SK-N-SH treated with all-trans-retinoic acid at 6 μM for 48 hours (cell line): ENCODE measurements around the gene NOSTRIN.

Experiments used
- ARNTL ChIP-seq: fragments of 450-650 bp; formaldehyde crosslinking; IDR thresholded peaks from 2 replicates; pipeline ENCODE4 v1.5.0; 2020; ENCODE audit warnings: low read depth, mild to moderate bottlenecking, moderate library complexity, borderline replicate concordance
- RARB ChIP-seq: fragments of 250-450 bp; sonication (Bioruptor Pico); IDR thresholded peaks from 2 replicates; pipeline ENCODE4 v1.8.0; 2021; ENCODE audit warnings: mild to moderate bottlenecking, moderate library complexity
- TOX ChIP-seq: fragments of 250-450 bp; sonication (Bioruptor Pico); IDR thresholded peaks from 2 replicates; pipeline ENCODE4 v1.8.0; 2021; ENCODE audit warnings: mild to moderate bottlenecking, moderate library complexity, borderline replicate concordance
- ZFP3 ChIP-seq: fragments of 250-450 bp; sonication (Bioruptor Pico); IDR thresholded peaks from 2 replicates; pipeline ENCODE4 v1.5.0; 2020; ENCODE audit warnings: mild to moderate bottlenecking, moderate library complexity
- ZNF8 ChIP-seq: fragments of 450-650 bp; formaldehyde crosslinking; IDR thresholded peaks from 2 replicates; pipeline ENCODE4 v1.5.0; 2020; ENCODE audit warnings: mild to moderate bottlenecking, moderate library complexity
- TF ChIP-seq, protein P1 (sequence below): fragments of 250-450 bp; sonication (Bioruptor Pico); IDR thresholded peaks from 2 replicates; pipeline ENCODE4 v1.5.1; 2021; ENCODE audit warnings: mild to moderate bottlenecking, moderate library complexity
- TF ChIP-seq, protein P2 (sequence below): fragments of 250-450 bp; sonication (Bioruptor Pico); IDR thresholded peaks from 2 replicates; pipeline ENCODE4 v1.5.1; 2020; ENCODE audit warnings: low read depth, mild to moderate bottlenecking, moderate library complexity
- TF ChIP-seq, protein P3 (sequence below): fragments of 250-450 bp; sonication (Bioruptor Pico); IDR thresholded peaks from 2 replicates; pipeline ENCODE4 v1.8.0; 2020; ENCODE audit warnings: mild to moderate bottlenecking, moderate library complexity, borderline replicate concordance

DNA sequence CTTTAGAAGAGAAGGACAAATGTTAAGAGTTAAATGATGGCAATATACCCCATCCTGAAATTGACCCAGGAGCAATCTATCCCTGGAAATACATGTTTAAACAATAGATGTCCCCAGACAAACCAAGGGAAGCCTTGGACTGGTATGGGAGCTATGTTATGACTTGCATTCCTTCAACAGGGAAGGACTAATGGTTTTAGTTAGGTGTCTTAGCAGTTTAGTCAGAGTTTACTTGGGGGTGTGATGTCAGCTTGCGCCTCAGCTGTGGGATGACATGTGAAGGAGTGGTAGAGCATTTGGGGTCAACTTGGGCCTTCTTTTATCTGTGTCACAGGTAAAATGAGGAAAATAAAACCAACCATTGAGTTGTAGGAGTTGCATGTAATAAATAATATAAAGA is 51.0 kb downstream of the NOSTRIN start:
- TF ChIP-seq, protein P1, sequence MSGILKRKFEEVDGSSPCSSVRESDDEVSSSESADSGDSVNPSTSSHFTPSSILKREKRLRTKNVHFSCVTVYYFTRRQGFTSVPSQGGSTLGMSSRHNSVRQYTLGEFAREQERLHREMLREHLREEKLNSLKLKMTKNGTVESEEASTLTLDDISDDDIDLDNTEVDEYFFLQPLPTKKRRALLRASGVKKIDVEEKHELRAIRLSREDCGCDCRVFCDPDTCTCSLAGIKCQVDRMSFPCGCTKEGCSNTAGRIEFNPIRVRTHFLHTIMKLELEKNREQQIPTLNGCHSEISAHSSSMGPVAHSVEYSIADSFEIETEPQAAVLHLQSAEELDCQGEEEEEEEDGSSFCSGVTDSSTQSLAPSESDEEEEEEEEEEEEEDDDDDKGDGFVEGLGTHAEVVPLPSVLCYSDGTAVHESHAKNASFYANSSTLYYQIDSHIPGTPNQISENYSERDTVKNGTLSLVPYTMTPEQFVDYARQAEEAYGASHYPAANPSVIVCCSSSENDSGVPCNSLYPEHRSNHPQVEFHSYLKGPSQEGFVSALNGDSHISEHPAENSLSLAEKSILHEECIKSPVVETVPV: no peak
- TF ChIP-seq, protein P2, sequence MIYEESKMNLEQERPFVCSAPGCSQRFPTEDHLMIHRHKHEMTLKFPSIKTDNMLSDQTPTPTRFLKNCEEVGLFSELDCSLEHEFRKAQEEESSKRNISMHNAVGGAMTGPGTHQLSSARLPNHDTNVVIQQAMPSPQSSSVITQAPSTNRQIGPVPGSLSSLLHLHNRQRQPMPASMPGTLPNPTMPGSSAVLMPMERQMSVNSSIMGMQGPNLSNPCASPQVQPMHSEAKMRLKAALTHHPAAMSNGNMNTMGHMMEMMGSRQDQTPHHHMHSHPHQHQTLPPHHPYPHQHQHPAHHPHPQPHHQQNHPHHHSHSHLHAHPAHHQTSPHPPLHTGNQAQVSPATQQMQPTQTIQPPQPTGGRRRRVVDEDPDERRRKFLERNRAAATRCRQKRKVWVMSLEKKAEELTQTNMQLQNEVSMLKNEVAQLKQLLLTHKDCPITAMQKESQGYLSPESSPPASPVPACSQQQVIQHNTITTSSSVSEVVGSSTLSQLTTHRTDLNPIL: no peak
- no peak for TF ChIP-seq ARNTL (CRISPR knock-in tag)
- no peak for TF ChIP-seq TOX (CRISPR knock-in tag)
- TF ChIP-seq RARB (CRISPR knock-in tag): no peak
- no peak for TF ChIP-seq ZFP3 (CRISPR knock-in tag)
- TF ChIP-seq ZNF8 (CRISPR knock-in tag): no peak
- TF ChIP-seq, protein P3, sequence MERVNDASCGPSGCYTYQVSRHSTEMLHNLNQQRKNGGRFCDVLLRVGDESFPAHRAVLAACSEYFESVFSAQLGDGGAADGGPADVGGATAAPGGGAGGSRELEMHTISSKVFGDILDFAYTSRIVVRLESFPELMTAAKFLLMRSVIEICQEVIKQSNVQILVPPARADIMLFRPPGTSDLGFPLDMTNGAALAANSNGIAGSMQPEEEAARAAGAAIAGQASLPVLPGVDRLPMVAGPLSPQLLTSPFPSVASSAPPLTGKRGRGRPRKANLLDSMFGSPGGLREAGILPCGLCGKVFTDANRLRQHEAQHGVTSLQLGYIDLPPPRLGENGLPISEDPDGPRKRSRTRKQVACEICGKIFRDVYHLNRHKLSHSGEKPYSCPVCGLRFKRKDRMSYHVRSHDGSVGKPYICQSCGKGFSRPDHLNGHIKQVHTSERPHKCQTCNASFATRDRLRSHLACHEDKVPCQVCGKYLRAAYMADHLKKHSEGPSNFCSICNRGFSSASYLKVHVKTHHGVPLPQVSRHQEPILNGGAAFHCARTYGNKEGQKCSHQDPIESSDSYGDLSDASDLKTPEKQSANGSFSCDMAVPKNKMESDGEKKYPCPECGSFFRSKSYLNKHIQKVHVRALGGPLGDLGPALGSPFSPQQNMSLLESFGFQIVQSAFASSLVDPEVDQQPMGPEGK: no peak
